ENCODE measurements around the gene VPS13D. TPM values are rescaled to one million over a fixed set of nuclear protein-coding genes. Genes with fewer than 3 reads are reported as not detected.

Gene VPS13D
- total and polyA plus RNA-seq, 2 donors (not counting 3 experiments of a cell fraction or from before 2014, with no cell fraction given), result 13.6 to 48.5 TPM

DNA sequence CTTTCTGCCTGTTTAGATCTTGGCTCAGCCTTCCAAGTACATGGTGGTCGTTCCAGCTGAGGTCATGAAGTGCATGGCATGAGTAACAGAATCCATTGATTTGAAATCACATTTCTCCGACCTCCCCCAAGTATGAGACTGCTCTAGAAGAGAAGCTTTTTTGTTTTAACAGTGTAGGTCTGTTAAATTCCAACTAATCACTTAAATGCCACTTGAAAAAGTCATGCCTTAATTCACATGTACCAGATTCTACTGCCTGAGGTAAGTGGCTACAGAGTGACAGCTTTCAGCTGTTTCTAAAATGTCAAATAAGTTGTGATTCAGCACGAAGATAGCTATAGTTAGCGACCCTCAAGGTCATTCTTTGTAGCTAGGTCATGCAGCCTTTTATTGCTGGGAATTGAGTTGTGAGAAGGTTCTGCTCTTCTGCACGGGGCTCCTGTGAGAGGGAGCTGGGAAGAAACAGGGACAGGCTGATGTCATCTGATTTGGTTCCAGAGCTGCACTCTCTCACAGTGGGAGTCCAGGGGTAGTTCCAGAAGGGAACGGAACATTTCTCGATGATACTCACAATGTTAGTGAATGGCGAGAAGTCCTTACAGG is 112.7 kb downstream of the VPS13D start:
- peaks cover 7 to 8% of the 10 kb centered on the region in 2 experiments for H3K36me3 ChIP-seq (ENCODE audit: control insufficient read depth in 2 of 2, extremely low read depth in 1 of 2, insufficient read depth in 2 of 2, low read length in 2 of 2)

DNA sequence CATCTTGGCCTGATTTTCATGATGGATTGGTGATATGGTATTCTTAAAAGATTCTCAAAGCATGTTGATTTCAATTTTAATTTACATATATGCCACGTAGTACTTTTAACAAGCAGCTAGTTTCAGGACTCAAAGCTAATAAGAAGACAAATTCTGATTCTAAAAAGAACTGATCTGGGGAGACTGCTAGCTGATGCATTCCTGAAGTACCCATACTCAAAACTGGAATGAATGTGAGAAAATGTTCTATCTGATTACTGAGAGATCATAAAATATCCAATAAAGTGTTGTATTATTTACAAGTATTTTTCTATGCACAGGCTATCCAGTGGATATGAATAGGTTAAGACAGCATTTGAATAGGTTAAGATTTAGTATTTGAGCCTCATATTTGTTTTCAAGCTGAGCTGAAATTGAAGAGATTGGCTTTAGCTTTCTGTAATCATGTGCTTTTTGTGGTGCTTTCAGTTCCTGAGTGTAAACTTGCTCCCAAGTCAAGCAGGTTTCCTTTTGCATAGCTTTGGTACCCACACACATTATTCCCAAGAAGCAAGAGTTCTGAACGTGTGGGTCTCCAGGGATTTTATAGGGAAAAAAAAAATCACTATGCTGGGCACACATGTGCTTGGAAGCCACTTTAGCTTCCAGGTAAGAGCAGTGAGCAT is 114.1 kb downstream of the VPS13D start:
- Histone ChIP-seq H3K27me3 (ENCODE audit: control insufficient read depth in 2 of 2, insufficient read depth in 2 of 2, low read length in 2 of 2) (no peaks in the 10 kb centered on the region), H3K4me3 (replicated peaks in 1 of 3; ENCODE audit: insufficient read depth in 1 of 3, low read depth in 1 of 3, low read length in 3 of 3) (no peak overlapping the region), H3K79me2 (ENCODE audit: control insufficient read depth, insufficient read depth, low read length) (no peaks in the 10 kb centered on the region), H2AFZ (ENCODE audit: low read depth, low read length) (no peak overlapping the region), H3K36me3 (ENCODE audit: control insufficient read depth in 2 of 2, extremely low read depth in 1 of 2, insufficient read depth in 2 of 2, low read length in 2 of 2) (peaks cover 10 to 12% of the 10 kb centered on the region in 2 experiments), H3K27ac (ENCODE audit: insufficient read depth, low read depth, low read length) (no peak overlapping the region), H3K4me2 (ENCODE audit: insufficient read depth, low read length) (no peak overlapping the region), H3K9ac (replicated peaks; ENCODE audit: extremely low read depth, insufficient read depth, low read length) (no peak overlapping the region), H3K9me3 (replicated peaks; ENCODE audit: control insufficient read depth, insufficient read depth, low read length) (no peaks in the 10 kb centered on the region), H3K4me1 (ENCODE audit: control insufficient read depth, extremely low read depth, insufficient read depth, low read length) (no peaks in the 10 kb centered on the region), H4K20me1 (replicated peaks; ENCODE audit: control insufficient read depth, extremely low read depth, insufficient read depth, low read length) (no peaks in the 10 kb centered on the region), H3K9me1 (replicated peaks; ENCODE audit: control insufficient read depth, extremely low read depth, insufficient read depth, low read length) (no peaks in the 10 kb centered on the region)
- no peak for DNase-seq (ENCODE audit: low read depth, low spot score)
- FAIRE-seq, result no peak
- BruUV-seq (replicated peaks), result no TSS peak
- ChIA-PET POLR2A (no interaction called here), CTCF (no interaction called here)
- dilution Hi-C loops (cut with MboI; ENCODE audit: extremely low pct_ligation_motif_present, low sequenced_read_pairs), result no loop called here
- TF ChIP-seq, protein P1, sequence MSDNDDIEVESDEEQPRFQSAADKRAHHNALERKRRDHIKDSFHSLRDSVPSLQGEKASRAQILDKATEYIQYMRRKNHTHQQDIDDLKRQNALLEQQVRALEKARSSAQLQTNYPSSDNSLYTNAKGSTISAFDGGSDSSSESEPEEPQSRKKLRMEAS (IDR thresholded peaks at IDR 0.05; ENCODE audit: insufficient read depth, insufficient read length), result no peak
- TF ChIP-seq POLR2A (IDR thresholded peaks at IDR 0.05; ENCODE audit: low read depth, low read length), result no peak
- TF ChIP-seq FOS (IDR thresholded peaks at IDR 0.05; ENCODE audit: borderline replicate concordance, insufficient read depth, low read length), result no peak
- no peak for TF ChIP-seq GATA2 (IDR thresholded peaks at IDR 0.05; ENCODE audit: insufficient read depth, insufficient read length, low read depth, low read length)
- intact Hi-C loops (cut with micrococcal nuclease), result no loop called here

More for the DNA sequence above, 112.7 kb downstream of the VPS13D start:
- no peak overlapping the region for H3K9ac ChIP-seq (replicated peaks; ENCODE audit: extremely low read depth, insufficient read depth, low read length)
- H3K4me1 ChIP-seq (ENCODE audit: control insufficient read depth, extremely low read depth, insufficient read depth, low read length), result no peaks in the 10 kb centered on the region
- FAIRE-seq (no peak), DNase-seq (ENCODE audit: low read depth, low spot score) (no peak)
- H4K20me1 ChIP-seq (replicated peaks; ENCODE audit: control insufficient read depth, extremely low read depth, insufficient read depth, low read length), result no peaks in the 10 kb centered on the region
- H3K4me3 ChIP-seq (replicated peaks in 1 of 3; ENCODE audit: insufficient read depth in 1 of 3, low read depth in 1 of 3, low read length in 3 of 3), result no peak overlapping the region
- TF ChIP-seq POLR2A (IDR thresholded peaks at IDR 0.05; ENCODE audit: low read depth, low read length) (no peak), JUN (IDR thresholded peaks at IDR 0.05; ENCODE audit: borderline replicate concordance, insufficient read depth, insufficient read length, low read depth) (no peak), GATA2 (IDR thresholded peaks at IDR 0.05; ENCODE audit: insufficient read depth, insufficient read length, low read depth, low read length) (no peak)
- H3K27me3 ChIP-seq (ENCODE audit: control insufficient read depth in 2 of 2, insufficient read depth in 2 of 2, low read length in 2 of 2), result no peaks in the 10 kb centered on the region
- intact Hi-C loops (cut with micrococcal nuclease), result no loop called here
- ChIA-PET POLR2A (no interaction called here), CTCF (no interaction called here)
- dilution Hi-C loops (cut with MboI; ENCODE audit: extremely low pct_ligation_motif_present, low sequenced_read_pairs), result no loop called here
- H3K27ac ChIP-seq (ENCODE audit: insufficient read depth, low read depth, low read length), result no peak overlapping the region
- no peaks in the 10 kb centered on the region for H3K9me3 ChIP-seq (replicated peaks; ENCODE audit: control insufficient read depth, insufficient read depth, low read length)
- no peaks in the 10 kb centered on the region for H3K79me2 ChIP-seq (ENCODE audit: control insufficient read depth, insufficient read depth, low read length)
- BruUV-seq (replicated peaks), result no TSS peak
- no peaks in the 10 kb centered on the region for H3K9me1 ChIP-seq (replicated peaks; ENCODE audit: control insufficient read depth, extremely low read depth, insufficient read depth, low read length)
- no peak overlapping the region for H3K4me2 ChIP-seq (ENCODE audit: insufficient read depth, low read length)
- no peak overlapping the region for H2AFZ ChIP-seq (ENCODE audit: low read depth, low read length)

All from endothelial cell of umbilical vein (primary cell).